ENCODE measurements around the gene ZFHX3. TPM values are rescaled to one million over a fixed set of nuclear protein-coding genes. Genes with fewer than 3 reads are reported as not detected.
A peak's percentile ranks its signal among the peaks of the same experiment; 100 is the strongest.

The ZFHX3 gene
- total and polyA plus RNA-seq, 2 donors (not counting 3 experiments of a cell fraction or from before 2014, with no cell fraction given) = 3.7 to 18.8 TPM

GRCh38 chr16:73020409-73020884, 27.5 kb downstream of the ZFHX3 start:
- peak; percentile 88 for TF ChIP-seq JUN (IDR thresholded peaks at IDR 0.05; ENCODE audit: borderline replicate concordance, insufficient read depth, insufficient read length, low read depth)
- TF ChIP-seq MYC (IDR thresholded peaks at IDR 0.05; ENCODE audit: low read depth, low read length) = no peak
- peak; percentile 6 for TF ChIP-seq POLR2A (IDR thresholded peaks at IDR 0.05; ENCODE audit: low read depth, low read length)
- peak; percentile 50 for TF ChIP-seq FOS (IDR thresholded peaks at IDR 0.05; ENCODE audit: borderline replicate concordance, insufficient read depth, low read length)
- TF ChIP-seq MAX (IDR thresholded peaks at IDR 0.05; ENCODE audit: insufficient read depth, insufficient read length) = no peak
- peak; percentile 36 for TF ChIP-seq GATA2 (IDR thresholded peaks at IDR 0.05; ENCODE audit: insufficient read depth, insufficient read length, low read depth, low read length)
- TF ChIP-seq POLR2AphosphoS5 (IDR thresholded peaks at IDR 0.05; ENCODE audit: insufficient read depth, low read depth, low read length) = peak; percentile 86
- no peaks in the 10 kb centered on the region for H3K36me3 ChIP-seq (ENCODE audit: control insufficient read depth in 2 of 2, extremely low read depth in 1 of 2, insufficient read depth in 2 of 2, low read length in 2 of 2)
- H3K27me3 ChIP-seq (ENCODE audit: control insufficient read depth in 2 of 2, insufficient read depth in 2 of 2, low read length in 2 of 2) = no peaks in the 10 kb centered on the region
- no peaks in the 10 kb centered on the region for H3K9me1 ChIP-seq (replicated peaks; ENCODE audit: control insufficient read depth, extremely low read depth, insufficient read depth, low read length)
- H3K79me2 ChIP-seq (ENCODE audit: control insufficient read depth, insufficient read depth, low read length) = peaks cover 40% of the 10 kb centered on the region
- ChIA-PET POLR2A (no interaction called here), CTCF (interaction anchor here (0.7 to 2.0 kb wide), 5 partner anchors 36 to 188 kb away, joined by 3 to 6 read pairs (median 5); no protein-coding TSS in a partner anchor)
- no peak overlapping the region for H2AFZ ChIP-seq (ENCODE audit: low read depth, low read length)
- peaks cover 30% of the 10 kb centered on the region for H3K4me1 ChIP-seq (ENCODE audit: control insufficient read depth, extremely low read depth, insufficient read depth, low read length)
- H3K4me3 ChIP-seq (replicated peaks in 1 of 3; ENCODE audit: insufficient read depth in 1 of 3, low read depth in 1 of 3, low read length in 3 of 3) = no peak overlapping the region
- no peaks in the 10 kb centered on the region for H4K20me1 ChIP-seq (replicated peaks; ENCODE audit: control insufficient read depth, extremely low read depth, insufficient read depth, low read length)
- peak overlapping the region; percentile 14 for H3K9ac ChIP-seq (replicated peaks; ENCODE audit: extremely low read depth, insufficient read depth, low read length)
- dilution Hi-C loops (cut with MboI; ENCODE audit: extremely low pct_ligation_motif_present, low sequenced_read_pairs) (no loop called here), intact Hi-C loops (cut with micrococcal nuclease) (loop anchor here (1.0 to 2.0 kb wide), 2 partner anchors 32 to 48 kb away; no protein-coding TSS in a partner anchor)
- DNase-seq (ENCODE audit: low read depth, low spot score) = peak; percentile 89
- H3K4me2 ChIP-seq (ENCODE audit: insufficient read depth, low read length) = peak overlapping the region; percentile 63
- peak; percentile 94 for FAIRE-seq
- peak overlapping the region; percentile 78 for H3K27ac ChIP-seq (ENCODE audit: insufficient read depth, low read depth, low read length)
- BruUV-seq (replicated peaks) = no TSS peak
- H3K9me3 ChIP-seq (replicated peaks; ENCODE audit: control insufficient read depth, insufficient read depth, low read length) = no peaks in the 10 kb centered on the region

Data from endothelial cell of umbilical vein (primary cell).